ENCODE results near the gene PDZK1IP1. TPM values are rescaled to one million over a fixed set of nuclear protein-coding genes. Genes with fewer than 3 reads are reported as not detected.

The PDZK1IP1 gene
- total and polyA plus RNA-seq, 2 donors (not counting 1 experiment from before 2014, with no cell fraction given) = 0.21 TPM; not detected in 1

DNA sequence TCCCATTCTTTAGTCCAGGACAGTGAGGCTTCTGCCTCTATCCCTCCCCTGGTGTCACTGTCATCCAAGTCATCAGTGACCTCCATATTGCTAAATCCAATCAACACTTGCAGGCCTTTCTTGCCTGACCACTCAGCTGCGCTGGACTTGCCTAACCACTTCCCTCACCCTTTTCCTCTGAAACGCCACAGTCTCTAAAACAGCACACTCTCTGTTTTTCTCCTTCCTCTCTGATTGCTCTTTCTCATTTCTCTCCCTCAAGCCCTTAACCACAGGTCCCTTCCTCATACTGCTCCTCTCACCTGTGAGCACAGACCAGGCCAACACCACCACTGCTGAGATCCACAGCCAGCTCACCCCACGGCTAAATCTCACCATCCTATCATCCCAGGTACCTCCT, 24.7 kb upstream of the PDZK1IP1 start:
- Histone ChIP-seq H4K20me1 (ENCODE audit: control insufficient read depth, insufficient read depth, low read length, poor library complexity, severe bottlenecking) (no peaks in the 10 kb centered on the region), H3K36me3 (replicated peaks in 1 of 2; ENCODE audit: control extremely low read depth in 1 of 2, control insufficient read depth in 1 of 2, extremely low read depth in 1 of 2, insufficient read depth in 2 of 2, low read length in 1 of 2) (no peaks in the 10 kb centered on the region), H3K27ac (ENCODE audit: low read length in 2 of 2) (no peak overlapping the region), H3K79me2 (ENCODE audit: control insufficient read depth, insufficient read depth, low read length) (no peaks in the 10 kb centered on the region), H3K4me2 (replicated peaks; ENCODE audit: low read depth, low read length, poor library complexity, severe bottlenecking) (no peak overlapping the region), H3K27me3 (replicated peaks in 1 of 4; ENCODE audit: control extremely low read depth in 1 of 4, control insufficient read depth in 3 of 4, insufficient read depth in 4 of 4, low read length in 3 of 4) (peaks cover 0 to 2% (median 0%) of the 10 kb centered on the region in 4 experiments), H3K4me1 (ENCODE audit: control insufficient read depth in 2 of 2, insufficient read depth in 2 of 2, low read length in 2 of 2) (no peaks in the 10 kb centered on the region), H3K9ac (ENCODE audit: low read length) (no peak overlapping the region), H3K9me3 (ENCODE audit: control extremely low read depth in 1 of 3, control insufficient read depth in 2 of 3, insufficient read depth in 1 of 3, low read length in 2 of 3) (no peaks in the 10 kb centered on the region), H3K4me3 (ENCODE audit: control extremely low read depth in 1 of 5, extremely low read depth in 1 of 5, insufficient read depth in 1 of 5, low read depth in 2 of 5, low read length in 4 of 5) (no peak overlapping the region), H2AFZ (ENCODE audit: insufficient read depth, low read depth, low read length, poor library complexity, severe bottlenecking) (no peak overlapping the region)
- Mint-ChIP-seq H3K27ac (no peak overlapping the region), H3K4me1 (no peaks in the 10 kb centered on the region), H3K4me3 (no peak overlapping the region), H3K27me3 (peaks cover 10% of the 10 kb centered on the region), H3K9me3 (ENCODE audit: insufficient read depth) (no peaks in the 10 kb centered on the region)
- no peak for ATAC-seq (ENCODE audit: low read depth)
- TF ChIP-seq, protein P1, sequence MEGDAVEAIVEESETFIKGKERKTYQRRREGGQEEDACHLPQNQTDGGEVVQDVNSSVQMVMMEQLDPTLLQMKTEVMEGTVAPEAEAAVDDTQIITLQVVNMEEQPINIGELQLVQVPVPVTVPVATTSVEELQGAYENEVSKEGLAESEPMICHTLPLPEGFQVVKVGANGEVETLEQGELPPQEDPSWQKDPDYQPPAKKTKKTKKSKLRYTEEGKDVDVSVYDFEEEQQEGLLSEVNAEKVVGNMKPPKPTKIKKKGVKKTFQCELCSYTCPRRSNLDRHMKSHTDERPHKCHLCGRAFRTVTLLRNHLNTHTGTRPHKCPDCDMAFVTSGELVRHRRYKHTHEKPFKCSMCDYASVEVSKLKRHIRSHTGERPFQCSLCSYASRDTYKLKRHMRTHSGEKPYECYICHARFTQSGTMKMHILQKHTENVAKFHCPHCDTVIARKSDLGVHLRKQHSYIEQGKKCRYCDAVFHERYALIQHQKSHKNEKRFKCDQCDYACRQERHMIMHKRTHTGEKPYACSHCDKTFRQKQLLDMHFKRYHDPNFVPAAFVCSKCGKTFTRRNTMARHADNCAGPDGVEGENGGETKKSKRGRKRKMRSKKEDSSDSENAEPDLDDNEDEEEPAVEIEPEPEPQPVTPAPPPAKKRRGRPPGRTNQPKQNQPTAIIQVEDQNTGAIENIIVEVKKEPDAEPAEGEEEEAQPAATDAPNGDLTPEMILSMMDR (IDR thresholded peaks at IDR 0.05) = no peak
- no peak for TF ChIP-seq EZH2 (IDR thresholded peaks at IDR 0.05; ENCODE audit: borderline replicate concordance, insufficient read depth, low read depth, low read length, poor library complexity, severe bottlenecking)
- ChIA-PET POLR2A (no interaction called here), CTCF (no interaction called here)
- DNase-seq = no peak
- WGBS (ENCODE audit: insufficient coverage) = 35% methylated on average over 3 of the region's 3 CpGs
- intact Hi-C loops (cut with micrococcal nuclease) = no loop called here

DNA sequence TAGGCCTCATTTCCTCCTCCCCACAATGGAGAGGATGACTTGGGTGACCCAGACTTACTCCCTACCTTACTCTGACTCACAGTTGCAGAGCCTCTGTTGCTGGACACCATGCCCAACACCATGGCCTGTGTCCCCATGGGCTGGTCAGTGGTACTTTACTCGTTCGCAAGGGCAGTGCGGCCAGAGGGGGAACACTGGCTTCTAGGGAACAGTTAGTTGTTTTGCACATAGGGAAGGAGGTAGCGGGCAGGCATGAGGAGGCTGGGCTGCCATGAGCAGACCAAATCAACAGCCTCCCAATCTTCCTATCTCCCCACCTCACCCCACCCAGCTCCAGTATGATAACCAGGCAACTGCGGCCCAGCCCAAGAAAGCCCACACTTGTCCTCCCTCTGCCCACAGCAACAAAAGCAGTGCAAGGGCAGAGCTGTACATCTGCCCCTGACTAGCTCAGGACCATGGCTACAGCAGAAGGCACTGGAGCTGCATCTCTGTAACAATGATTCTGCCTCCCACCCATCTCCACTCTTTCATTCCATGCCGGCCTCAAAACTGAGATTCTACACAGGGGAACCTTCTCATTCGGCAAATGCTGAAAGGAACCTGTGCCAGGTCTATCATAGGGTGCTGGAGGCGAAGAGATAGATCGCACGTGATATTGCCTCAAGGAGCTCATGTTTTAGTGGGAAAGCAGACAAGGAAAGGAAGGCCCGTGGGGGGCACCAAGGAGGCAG, 23.6 kb upstream of the PDZK1IP1 start:
- no peak overlapping the region for H3K9ac ChIP-seq (ENCODE audit: low read length)
- H3K27ac ChIP-seq (ENCODE audit: low read length in 2 of 2) = no peak overlapping the region
- POLR2A ChIA-PET = no interaction called here
- H2AFZ ChIP-seq (ENCODE audit: insufficient read depth, low read depth, low read length, poor library complexity, severe bottlenecking) = no peak overlapping the region
- intact Hi-C loops (cut with micrococcal nuclease) = no loop called here
- H3K27ac Mint-ChIP-seq = no peak overlapping the region
- no peaks in the 10 kb centered on the region for H4K20me1 ChIP-seq (ENCODE audit: control insufficient read depth, insufficient read depth, low read length, poor library complexity, severe bottlenecking)
- H3K4me3 ChIP-seq (ENCODE audit: control extremely low read depth in 1 of 5, extremely low read depth in 1 of 5, insufficient read depth in 1 of 5, low read depth in 2 of 5, low read length in 4 of 5) = no peak overlapping the region
- no peak for DNase-seq
- no peaks in the 10 kb centered on the region for H3K36me3 ChIP-seq (replicated peaks in 1 of 2; ENCODE audit: control extremely low read depth in 1 of 2, control insufficient read depth in 1 of 2, extremely low read depth in 1 of 2, insufficient read depth in 2 of 2, low read length in 1 of 2)
- CTCF ChIA-PET = no interaction called here
- TF ChIP-seq EZH2 (IDR thresholded peaks at IDR 0.05; ENCODE audit: borderline replicate concordance, insufficient read depth, low read depth, low read length, poor library complexity, severe bottlenecking) = no peak
- TF ChIP-seq, protein P1 (IDR thresholded peaks at IDR 0.05) = no peak
- ATAC-seq (ENCODE audit: low read depth) = no peak
- no peak overlapping the region for H3K4me3 Mint-ChIP-seq
- H3K4me1 Mint-ChIP-seq = no peaks in the 10 kb centered on the region
- no peaks in the 10 kb centered on the region for H3K4me1 ChIP-seq (ENCODE audit: control insufficient read depth in 2 of 2, insufficient read depth in 2 of 2, low read length in 2 of 2)
- H3K9me3 Mint-ChIP-seq (ENCODE audit: insufficient read depth) = no peaks in the 10 kb centered on the region
- H3K79me2 ChIP-seq (ENCODE audit: control insufficient read depth, insufficient read depth, low read length) = no peaks in the 10 kb centered on the region
- H3K9me3 ChIP-seq (ENCODE audit: control extremely low read depth in 1 of 3, control insufficient read depth in 2 of 3, insufficient read depth in 1 of 3, low read length in 2 of 3) = no peaks in the 10 kb centered on the region
- H3K4me2 ChIP-seq (replicated peaks; ENCODE audit: low read depth, low read length, poor library complexity, severe bottlenecking) = no peak overlapping the region
- H3K27me3 ChIP-seq (replicated peaks in 1 of 4; ENCODE audit: control extremely low read depth in 1 of 4, control insufficient read depth in 3 of 4, insufficient read depth in 4 of 4, low read length in 3 of 4) = peaks cover 0 to 4% (median 0%) of the 10 kb centered on the region in 4 experiments
- WGBS (ENCODE audit: insufficient coverage) = 94% methylated on average over 6 of the region's 11 CpGs
- H3K27me3 Mint-ChIP-seq = peaks cover 16% of the 10 kb centered on the region
